Measurements from ENCODE around the gene DCLRE1C.

Gene DCLRE1C

DNA sequence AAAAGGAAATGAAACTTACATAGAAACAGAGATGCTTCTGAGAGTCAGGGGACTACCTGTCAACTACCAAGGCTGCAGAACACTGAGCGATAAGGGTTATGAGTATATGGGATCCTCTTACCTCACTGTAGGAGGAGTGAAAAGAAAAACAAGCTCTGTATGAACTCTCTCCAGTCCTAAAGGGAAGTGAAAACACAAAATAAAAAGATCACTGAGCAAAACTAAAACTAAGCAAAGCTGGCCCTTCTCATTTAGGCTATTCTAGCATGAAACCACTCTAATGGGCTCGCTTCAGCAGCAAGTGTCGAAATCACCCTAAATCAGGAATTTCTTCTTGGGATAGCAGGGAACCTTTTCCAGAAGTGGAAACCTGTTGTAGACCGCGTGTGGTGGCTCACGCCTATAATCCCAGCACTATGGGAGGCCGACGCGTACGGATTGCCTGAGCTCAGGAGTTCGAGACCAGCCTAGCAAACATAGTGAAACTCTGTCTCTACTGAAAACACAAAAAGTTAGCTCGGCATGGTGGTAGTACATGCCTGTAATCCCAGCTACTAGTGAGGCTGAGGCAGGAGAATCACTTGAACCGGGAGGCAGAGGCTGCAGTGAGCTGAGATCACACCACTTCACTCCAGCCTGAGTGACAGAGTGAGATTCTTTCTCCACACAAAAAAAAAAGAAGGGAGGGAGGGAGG, 27.0 kb downstream of the DCLRE1C start:
- no peak overlapping the region for H3K4me3 ChIP-seq (ENCODE audit: low read depth, low read length)
- TF ChIP-seq, protein P1, sequence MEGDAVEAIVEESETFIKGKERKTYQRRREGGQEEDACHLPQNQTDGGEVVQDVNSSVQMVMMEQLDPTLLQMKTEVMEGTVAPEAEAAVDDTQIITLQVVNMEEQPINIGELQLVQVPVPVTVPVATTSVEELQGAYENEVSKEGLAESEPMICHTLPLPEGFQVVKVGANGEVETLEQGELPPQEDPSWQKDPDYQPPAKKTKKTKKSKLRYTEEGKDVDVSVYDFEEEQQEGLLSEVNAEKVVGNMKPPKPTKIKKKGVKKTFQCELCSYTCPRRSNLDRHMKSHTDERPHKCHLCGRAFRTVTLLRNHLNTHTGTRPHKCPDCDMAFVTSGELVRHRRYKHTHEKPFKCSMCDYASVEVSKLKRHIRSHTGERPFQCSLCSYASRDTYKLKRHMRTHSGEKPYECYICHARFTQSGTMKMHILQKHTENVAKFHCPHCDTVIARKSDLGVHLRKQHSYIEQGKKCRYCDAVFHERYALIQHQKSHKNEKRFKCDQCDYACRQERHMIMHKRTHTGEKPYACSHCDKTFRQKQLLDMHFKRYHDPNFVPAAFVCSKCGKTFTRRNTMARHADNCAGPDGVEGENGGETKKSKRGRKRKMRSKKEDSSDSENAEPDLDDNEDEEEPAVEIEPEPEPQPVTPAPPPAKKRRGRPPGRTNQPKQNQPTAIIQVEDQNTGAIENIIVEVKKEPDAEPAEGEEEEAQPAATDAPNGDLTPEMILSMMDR (IDR thresholded peaks at IDR 0.05; ENCODE audit: low read depth, low read length): no peak

DNA sequence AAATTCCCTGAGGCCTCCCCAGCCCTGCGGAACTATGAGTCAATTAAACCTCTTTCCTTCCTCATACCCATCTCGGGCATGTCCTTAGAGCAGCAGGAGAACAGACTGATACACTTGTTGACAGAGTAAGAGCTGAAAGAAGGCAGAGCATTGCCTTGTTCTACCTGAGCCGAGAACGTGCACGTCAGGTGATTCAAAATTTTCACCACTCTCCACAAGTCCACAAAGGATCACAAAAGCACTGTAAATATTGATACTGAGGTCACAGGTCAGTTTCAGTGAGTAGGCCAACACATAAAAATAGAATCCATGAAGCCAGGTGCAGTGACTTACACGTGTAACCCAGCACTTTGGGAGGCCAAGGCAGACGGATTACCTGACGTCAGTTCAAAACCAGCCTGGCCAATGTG, 27.8 kb downstream of the DCLRE1C start:
- TF ChIP-seq, protein P1 (IDR thresholded peaks at IDR 0.05; ENCODE audit: low read depth, low read length): no peak
- no peak overlapping the region for H3K4me3 ChIP-seq (ENCODE audit: low read depth, low read length)

DNA sequence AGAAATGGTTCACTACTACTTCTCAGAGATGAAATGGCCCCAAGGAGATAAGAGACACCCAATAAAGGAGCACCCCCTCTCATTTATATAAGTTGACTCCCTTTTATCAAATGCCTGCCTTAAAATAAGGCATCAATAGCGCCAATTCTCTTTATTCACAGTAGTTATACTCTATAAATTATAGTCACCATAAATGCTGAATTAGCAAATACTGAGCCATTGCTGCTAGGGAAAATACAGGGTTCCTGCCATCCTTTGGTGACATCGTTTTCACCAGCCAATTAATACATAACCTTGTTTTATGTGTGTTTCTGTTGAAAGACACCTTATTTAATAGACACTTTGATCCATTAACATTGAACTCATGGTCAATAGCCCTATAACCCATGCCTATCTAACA, 28.6 kb downstream of the DCLRE1C start:
- no peak overlapping the region for H3K4me3 ChIP-seq (ENCODE audit: low read depth, low read length)
- TF ChIP-seq, protein P1 (IDR thresholded peaks at IDR 0.05; ENCODE audit: low read depth, low read length): no peak

DNA sequence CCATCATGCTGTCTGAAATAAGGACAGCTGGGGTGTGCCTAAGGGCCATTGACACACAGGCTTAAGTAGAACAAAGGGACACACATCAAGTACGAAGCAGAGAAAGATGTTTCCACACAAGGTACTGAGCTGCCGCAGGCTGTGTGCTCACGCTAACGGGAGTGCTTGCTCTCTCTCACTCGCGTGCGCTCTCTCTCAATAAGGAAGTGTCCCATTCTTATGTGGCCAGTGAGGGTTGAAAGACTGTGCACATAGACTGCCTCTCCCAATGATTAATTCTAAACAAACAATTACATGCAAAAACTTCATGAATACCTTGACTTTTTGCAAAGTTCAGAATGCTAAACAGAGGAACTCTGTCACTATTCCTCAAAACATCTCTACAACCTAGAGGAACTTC, 29.9 kb downstream of the DCLRE1C start:
- H3K4me3 ChIP-seq (ENCODE audit: low read depth, low read length): no peak overlapping the region
- TF ChIP-seq, protein P1 (IDR thresholded peaks at IDR 0.05; ENCODE audit: low read depth, low read length): no peak

DNA sequence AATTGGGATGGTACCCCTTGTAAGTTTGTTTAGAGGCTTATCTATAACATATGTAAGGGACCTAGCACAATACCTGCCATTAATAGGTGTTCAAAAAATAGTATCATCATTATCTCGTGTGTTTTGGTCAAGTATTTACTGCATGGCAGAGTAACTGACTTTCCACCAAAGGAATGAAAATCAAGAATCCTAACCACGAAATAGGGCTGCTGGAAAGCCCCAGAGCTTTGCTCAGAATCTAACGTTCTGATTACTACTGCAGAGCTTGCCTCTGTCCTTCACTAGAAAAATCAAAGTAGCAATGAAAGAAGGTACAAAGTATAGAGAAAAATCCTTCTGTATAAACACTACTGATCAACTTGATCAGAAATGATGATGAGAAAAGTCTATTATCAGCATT, 34.9 kb downstream of the DCLRE1C start:
- no peak overlapping the region for H3K4me3 ChIP-seq (ENCODE audit: low read depth, low read length)
- TF ChIP-seq, protein P1 (IDR thresholded peaks at IDR 0.05; ENCODE audit: low read depth, low read length): no peak

DNA sequence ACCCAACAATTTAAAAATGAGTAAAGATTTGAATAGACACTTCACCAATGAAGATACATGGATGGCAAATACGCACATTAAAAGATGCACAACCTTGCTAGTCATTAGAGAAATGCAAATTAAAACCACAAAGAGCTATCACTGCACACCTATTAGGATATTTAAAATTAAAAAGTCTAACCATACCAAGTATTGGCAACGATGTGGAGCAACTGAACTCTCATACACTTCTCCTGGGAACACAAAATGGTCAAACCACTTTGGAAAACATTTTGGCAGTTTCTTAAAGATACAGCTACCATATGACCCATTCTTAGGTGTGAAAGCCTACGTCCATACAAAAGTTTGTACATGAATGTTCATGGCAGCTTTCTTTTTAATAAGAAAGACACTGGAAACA, 36.1 kb downstream of the DCLRE1C start:
- no peak overlapping the region for H3K4me3 ChIP-seq (ENCODE audit: low read depth, low read length)
- TF ChIP-seq, protein P1 (IDR thresholded peaks at IDR 0.05; ENCODE audit: low read depth, low read length): no peak

DNA sequence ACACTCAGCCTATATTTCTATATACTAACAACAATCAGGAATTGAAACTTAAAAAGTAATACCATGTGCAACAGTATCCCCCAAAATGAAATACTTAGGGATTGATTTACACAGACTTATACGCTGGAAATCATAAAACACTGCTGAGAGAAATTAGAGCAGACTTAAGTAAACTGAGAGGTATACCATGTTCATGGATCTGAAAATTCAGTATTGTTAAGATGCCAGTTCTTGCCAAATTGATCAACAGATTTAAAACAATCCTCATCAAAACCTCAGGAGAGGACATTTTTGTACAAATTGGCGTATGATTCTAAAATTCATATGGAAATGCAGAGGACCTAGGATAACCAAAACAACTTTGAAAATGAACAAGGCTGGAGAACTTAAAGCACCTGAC, 37.3 kb downstream of the DCLRE1C start:
- TF ChIP-seq, protein P1 (IDR thresholded peaks at IDR 0.05; ENCODE audit: low read depth, low read length): no peak
- no peak overlapping the region for H3K4me3 ChIP-seq (ENCODE audit: low read depth, low read length)

Measured in WI38 (cell line).